Measurements from ENCODE around the gene C16orf96.

Gene C16orf96

DNA sequence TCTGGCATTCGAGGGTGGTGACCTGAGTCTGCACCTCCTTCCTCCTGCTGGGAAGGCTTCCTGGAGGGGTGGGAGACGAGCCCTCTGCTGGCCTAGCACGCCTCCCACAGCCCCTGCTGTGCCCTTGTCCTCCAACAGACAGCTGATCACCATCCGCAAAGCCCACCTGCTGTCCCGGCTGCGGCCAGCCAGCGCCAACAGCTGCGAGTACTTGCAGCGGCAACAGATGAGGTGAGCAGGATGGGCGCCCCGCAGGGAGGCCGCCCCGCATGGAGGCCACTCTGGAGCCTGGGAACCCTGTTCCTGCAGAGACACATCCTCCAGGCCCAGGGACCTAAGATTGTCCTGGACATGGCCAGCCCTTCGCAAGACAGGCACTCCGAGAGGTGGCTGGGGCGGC lies 36.9 kb downstream of the C16orf96 start:
- Histone ChIP-seq H2BK5ac (ENCODE audit: low read length) (no peak overlapping the region), H3K18ac (ENCODE audit: low read length) (no peak overlapping the region), H2BK120ac (ENCODE audit: low read depth, low read length) (no peak overlapping the region), H3K14ac (ENCODE audit: low read length) (no peak overlapping the region), H2AK5ac (ENCODE audit: low read depth, low read length) (peak overlapping the region; percentile 12), H3K4ac (ENCODE audit: low read length) (no peak overlapping the region), H3K4me1 (ENCODE audit: control insufficient read depth in 2 of 2, insufficient read depth in 1 of 2, low read depth in 1 of 2, low read length in 2 of 2) (peaks cover 4 to 6% of the 10 kb centered on the region in 2 donors), H4K8ac (ENCODE audit: low read depth, low read length) (no peak overlapping the region), H3K4me3 (ENCODE audit: low read length in 2 of 2) (no peak overlapping the region), H3K4me2 (ENCODE audit: insufficient read depth, low read length, poor library complexity, severe bottlenecking) (no peak overlapping the region), H3K79me1 (ENCODE audit: low read depth, low read length) (peaks cover 2% of the 10 kb centered on the region), H3K27ac (replicated peaks; ENCODE audit: low read length) (no peak overlapping the region), H3K9me3 (replicated peaks in 1 of 2; ENCODE audit: control insufficient read depth in 2 of 2, insufficient read depth in 1 of 2, low read depth in 1 of 2, low read length in 2 of 2) (peaks cover 0 to 3% of the 10 kb centered on the region in 2 donors), H3K36me3 (replicated peaks in 1 of 2; ENCODE audit: control insufficient read depth in 2 of 2, insufficient read depth in 2 of 2, low read length in 2 of 2) (peaks cover 0 to 1% of the 10 kb centered on the region in 2 donors), H3K23ac (ENCODE audit: low read depth, low read length, poor library complexity) (peak overlapping the region; percentile 16), H2BK12ac (ENCODE audit: low read length) (no peak overlapping the region), H2BK15ac (ENCODE audit: low read length) (no peak overlapping the region), H3K9ac (ENCODE audit: low read depth, low read length, poor library complexity) (peak overlapping the region; percentile 71), H3K27me3 (ENCODE audit: control insufficient read depth in 3 of 3, insufficient read depth in 3 of 3, low read depth in 1 of 3, low read length in 3 of 3) (no peaks in the 10 kb centered on the region), H4K91ac (ENCODE audit: low read depth, low read length, poor library complexity) (no peak overlapping the region), H2AFZ (ENCODE audit: low read length) (peak overlapping the region; percentile 58)
- no peak for DNase-seq (ENCODE audit: low spot score)
- no CpG with 5 or more reads among the region's 16 CpGs for WGBS, 2 donors (ENCODE audit: extremely low coverage in 2 of 2, insufficient read length in 2 of 2, insufficient replicate concordance in 1 of 2)

DNA sequence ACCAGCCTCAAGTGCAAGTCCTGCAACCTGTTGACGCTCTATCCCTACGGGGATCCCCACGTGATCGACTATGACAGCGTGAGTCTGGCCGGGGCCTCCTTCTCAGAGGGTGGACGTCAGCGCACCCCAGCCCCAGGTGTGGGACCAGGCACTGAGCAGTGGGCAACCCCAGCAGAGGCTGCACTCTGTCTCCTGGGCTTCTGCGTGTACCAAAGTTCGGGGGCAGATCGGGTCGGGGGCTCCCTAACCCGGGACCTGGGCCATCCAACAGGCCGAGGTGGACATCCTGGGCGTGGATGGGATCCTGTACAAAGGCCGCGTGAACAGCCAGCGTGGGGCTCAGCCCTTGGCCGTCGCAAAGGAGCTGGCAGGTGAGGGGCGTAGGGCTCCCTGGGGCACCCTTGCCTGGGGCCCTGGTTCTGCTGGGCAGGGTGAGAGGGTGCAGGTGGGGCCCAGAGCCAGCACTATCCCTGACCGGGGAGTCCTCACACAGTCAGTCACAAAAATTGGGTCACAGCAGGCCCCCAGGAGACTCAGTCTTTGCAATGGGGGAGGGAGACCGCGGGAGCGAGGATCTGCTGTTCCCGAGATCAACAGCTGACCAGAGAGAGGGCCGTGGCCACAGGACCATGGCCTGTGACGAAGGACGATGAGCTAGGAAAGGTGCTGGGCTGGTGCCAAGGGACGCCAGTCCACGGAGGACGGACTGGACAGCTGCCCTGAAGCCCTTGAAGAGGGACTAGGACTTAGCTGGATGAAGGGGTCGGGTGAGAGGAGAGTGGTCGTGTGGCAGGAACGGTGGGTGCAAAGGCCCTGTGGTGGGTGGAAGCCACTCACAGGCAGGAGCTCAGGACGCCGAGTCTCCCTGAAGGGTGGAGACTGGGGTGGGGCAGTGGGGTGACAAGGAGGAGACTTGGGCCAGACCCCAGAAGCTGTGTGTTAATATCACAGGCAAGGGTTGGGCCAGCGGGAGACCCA lies 38.6 kb downstream of the C16orf96 start:
- Histone ChIP-seq H3K18ac (ENCODE audit: low read length) (peak overlapping the region; percentile 60), H3K4me1 (ENCODE audit: control insufficient read depth in 2 of 2, insufficient read depth in 1 of 2, low read depth in 1 of 2, low read length in 2 of 2) (peaks cover 4 to 6% of the 10 kb centered on the region in 2 donors), H3K4me3 (ENCODE audit: low read length in 2 of 2) (no peak overlapping the region), H3K4me2 (ENCODE audit: insufficient read depth, low read length, poor library complexity, severe bottlenecking) (no peak overlapping the region), H3K27me3 (ENCODE audit: control insufficient read depth in 3 of 3, insufficient read depth in 3 of 3, low read depth in 1 of 3, low read length in 3 of 3) (no peaks in the 10 kb centered on the region), H3K9me3 (replicated peaks in 1 of 2; ENCODE audit: control insufficient read depth in 2 of 2, insufficient read depth in 1 of 2, low read depth in 1 of 2, low read length in 2 of 2) (no peaks in the 10 kb centered on the region), H3K36me3 (replicated peaks in 1 of 2; ENCODE audit: control insufficient read depth in 2 of 2, insufficient read depth in 2 of 2, low read length in 2 of 2) (peaks cover 0 to 1% of the 10 kb centered on the region in 2 donors), H3K9ac (ENCODE audit: low read depth, low read length, poor library complexity) (no peak overlapping the region), H3K79me1 (ENCODE audit: low read depth, low read length) (peaks cover 2% of the 10 kb centered on the region), H2BK12ac (ENCODE audit: low read length) (no peak overlapping the region), H4K8ac (ENCODE audit: low read depth, low read length) (no peak overlapping the region), H4K91ac (ENCODE audit: low read depth, low read length, poor library complexity) (no peak overlapping the region), H2AK5ac (ENCODE audit: low read depth, low read length) (peak overlapping the region; percentile 85), H3K14ac (ENCODE audit: low read length) (no peak overlapping the region), H2BK5ac (ENCODE audit: low read length) (no peak overlapping the region), H2BK15ac (ENCODE audit: low read length) (peak overlapping the region; percentile 87), H3K27ac (replicated peaks; ENCODE audit: low read length) (no peak overlapping the region), H3K23ac (ENCODE audit: low read depth, low read length, poor library complexity) (peak overlapping the region; percentile 18), H2AFZ (ENCODE audit: low read length) (no peak overlapping the region), H2BK120ac (ENCODE audit: low read depth, low read length) (no peak overlapping the region), H3K4ac (ENCODE audit: low read length) (peak overlapping the region; percentile 1)
- no CpG with 5 or more reads among the region's 38 CpGs for WGBS, 2 donors (ENCODE audit: extremely low coverage in 2 of 2, insufficient read length in 2 of 2, insufficient replicate concordance in 1 of 2)
- DNase-seq (ENCODE audit: low spot score): no peak

DNA sequence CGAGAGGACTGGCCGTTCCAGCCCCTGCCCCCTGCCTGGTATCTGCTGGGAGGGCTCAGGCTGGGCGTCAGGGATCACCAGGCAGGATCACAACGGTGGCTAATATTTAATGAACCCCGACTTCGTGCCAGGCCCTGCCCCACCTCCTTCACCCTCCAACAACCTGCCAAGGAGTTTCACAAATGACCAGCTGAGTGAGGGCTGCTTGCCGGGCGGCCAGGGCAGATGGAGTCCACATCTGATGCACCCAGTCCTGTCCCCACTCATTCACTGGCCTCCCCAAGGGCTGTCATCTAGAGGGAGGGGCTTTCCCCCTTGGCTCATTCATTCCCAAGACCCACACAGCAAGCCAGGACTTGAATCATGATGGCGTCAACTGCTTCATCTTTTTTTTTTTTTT lies 41.0 kb downstream of the C16orf96 start:
- Histone ChIP-seq H3K36me3 (replicated peaks in 1 of 2; ENCODE audit: control insufficient read depth in 2 of 2, insufficient read depth in 2 of 2, low read length in 2 of 2) (peaks cover 0 to 1% of the 10 kb centered on the region in 2 donors), H2BK15ac (ENCODE audit: low read length) (no peak overlapping the region), H2AK5ac (ENCODE audit: low read depth, low read length) (no peak overlapping the region), H3K9ac (ENCODE audit: low read depth, low read length, poor library complexity) (no peak overlapping the region), H3K4me2 (ENCODE audit: insufficient read depth, low read length, poor library complexity, severe bottlenecking) (peak overlapping the region; percentile 2), H3K4me1 (ENCODE audit: control insufficient read depth in 2 of 2, insufficient read depth in 1 of 2, low read depth in 1 of 2, low read length in 2 of 2) (peaks cover 15 to 17% of the 10 kb centered on the region in 2 donors), H3K23ac (ENCODE audit: low read depth, low read length, poor library complexity) (no peak overlapping the region), H2BK12ac (ENCODE audit: low read length) (no peak overlapping the region), H3K4me3 (ENCODE audit: low read length in 2 of 2) (no peak overlapping the region), H3K27me3 (ENCODE audit: control insufficient read depth in 3 of 3, insufficient read depth in 3 of 3, low read depth in 1 of 3, low read length in 3 of 3) (no peaks in the 10 kb centered on the region), H3K79me1 (ENCODE audit: low read depth, low read length) (peaks cover 2% of the 10 kb centered on the region), H4K8ac (ENCODE audit: low read depth, low read length) (no peak overlapping the region), H3K14ac (ENCODE audit: low read length) (no peak overlapping the region), H3K27ac (replicated peaks; ENCODE audit: low read length) (no peak overlapping the region), H3K9me3 (replicated peaks in 1 of 2; ENCODE audit: control insufficient read depth in 2 of 2, insufficient read depth in 1 of 2, low read depth in 1 of 2, low read length in 2 of 2) (no peaks in the 10 kb centered on the region), H2BK5ac (ENCODE audit: low read length) (peak overlapping the region; percentile 7), H2AFZ (ENCODE audit: low read length) (no peak overlapping the region), H4K91ac (ENCODE audit: low read depth, low read length, poor library complexity) (no peak overlapping the region), H3K18ac (ENCODE audit: low read length) (no peak overlapping the region), H3K4ac (ENCODE audit: low read length) (peak overlapping the region; percentile 11), H2BK120ac (ENCODE audit: low read depth, low read length) (no peak overlapping the region)
- no CpG with 5 or more reads among the region's 9 CpGs for WGBS, 2 donors (ENCODE audit: extremely low coverage in 2 of 2, insufficient read length in 2 of 2, insufficient replicate concordance in 1 of 2)
- no peak for DNase-seq (ENCODE audit: low spot score)

DNA sequence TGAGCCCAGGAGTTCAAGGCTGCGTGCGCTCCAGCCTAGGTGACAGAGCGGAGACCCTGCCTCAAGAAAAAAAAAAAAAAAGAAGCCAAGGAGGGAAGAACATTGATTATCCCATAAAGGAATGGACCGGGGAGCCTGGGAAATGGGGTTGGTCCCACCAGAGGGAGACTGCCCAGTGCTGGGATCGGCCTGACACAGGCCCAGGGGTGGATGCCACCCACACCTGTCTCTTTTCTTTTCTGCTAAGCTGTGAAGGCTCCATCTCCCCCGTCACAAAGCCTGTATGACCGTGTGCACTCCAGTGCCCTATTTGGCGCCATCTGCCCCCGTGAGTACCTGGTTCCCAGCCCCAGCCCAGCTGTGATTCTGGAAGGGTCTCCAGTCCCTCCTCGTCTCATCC lies 42.9 kb downstream of the C16orf96 start:
- Histone ChIP-seq H3K18ac (ENCODE audit: low read length) (no peak overlapping the region), H3K4me2 (ENCODE audit: insufficient read depth, low read length, poor library complexity, severe bottlenecking) (no peak overlapping the region), H3K9me3 (replicated peaks in 1 of 2; ENCODE audit: control insufficient read depth in 2 of 2, insufficient read depth in 1 of 2, low read depth in 1 of 2, low read length in 2 of 2) (no peaks in the 10 kb centered on the region), H3K4me1 (ENCODE audit: control insufficient read depth in 2 of 2, insufficient read depth in 1 of 2, low read depth in 1 of 2, low read length in 2 of 2) (peaks cover 15% of the 10 kb centered on the region in 2 donors), H2AK5ac (ENCODE audit: low read depth, low read length) (peak overlapping the region; percentile 74), H4K8ac (ENCODE audit: low read depth, low read length) (no peak overlapping the region), H2BK5ac (ENCODE audit: low read length) (peak overlapping the region; percentile 71), H3K9ac (ENCODE audit: low read depth, low read length, poor library complexity) (no peak overlapping the region), H4K91ac (ENCODE audit: low read depth, low read length, poor library complexity) (no peak overlapping the region), H3K36me3 (replicated peaks in 1 of 2; ENCODE audit: control insufficient read depth in 2 of 2, insufficient read depth in 2 of 2, low read length in 2 of 2) (no peaks in the 10 kb centered on the region), H3K4me3 (ENCODE audit: low read length in 2 of 2) (no peak overlapping the region), H3K79me1 (ENCODE audit: low read depth, low read length) (no peaks in the 10 kb centered on the region), H3K4ac (ENCODE audit: low read length) (no peak overlapping the region), H2AFZ (ENCODE audit: low read length) (no peak overlapping the region), H3K27ac (replicated peaks; ENCODE audit: low read length) (no peak overlapping the region), H2BK15ac (ENCODE audit: low read length) (peak overlapping the region; percentile 56), H2BK12ac (ENCODE audit: low read length) (no peak overlapping the region), H3K14ac (ENCODE audit: low read length) (no peak overlapping the region), H3K23ac (ENCODE audit: low read depth, low read length, poor library complexity) (no peak overlapping the region), H2BK120ac (ENCODE audit: low read depth, low read length) (no peak overlapping the region), H3K27me3 (ENCODE audit: control insufficient read depth in 3 of 3, insufficient read depth in 3 of 3, low read depth in 1 of 3, low read length in 3 of 3) (no peaks in the 10 kb centered on the region)
- no CpG with 5 or more reads among the region's 10 CpGs for WGBS, 2 donors (ENCODE audit: extremely low coverage in 2 of 2, insufficient read length in 2 of 2, insufficient replicate concordance in 1 of 2)
- DNase-seq (ENCODE audit: low spot score): no peak
